HCT116 (cell line): Measurements from ENCODE around the gene ADARB2. TPM values are rescaled to one million over a fixed set of nuclear protein-coding genes. Genes with fewer than 3 reads are reported as not detected.

Experiments
- ATAC-seq: fragments of 200-7000 bp; cut with Tn5 transposase; 2 replicates; pipeline ENCODE4 v1.9.1; 2020; ENCODE audit warnings: mild to moderate bottlenecking, moderate library complexity
- BruUV-seq: library from RNA; stranded (reverse); fragments of 400-500 nt; replicated peaks from 2 replicates; lab custom pipeline; 2021; lab: Mats Ljungman, UMichigan
- CTCF ChIA-PET: fragments of 300-600 bp; sonication (Branson Sonifier 250); formaldehyde crosslinking; loops from one replicate; lab custom pipeline; 2021; ENCODE audit warnings: antibody characterized with exemption; lab: Charles Lee
- POLR2A ChIA-PET: fragments of 300-600, 350-600 bp; sonication (Branson Sonifier 250); formaldehyde crosslinking; loops from one replicate; lab custom pipeline; 2021; ENCODE audit warnings: antibody characterized with exemption; lab: Charles Lee
- RAD21 ChIA-PET, 2 experiments: fragments of 300-600 bp; sonication (Branson Sonifier 250); formaldehyde crosslinking; loops; one replicate each; lab custom pipeline; 2023; ENCODE audit warnings: low total read pairs in 2 of 2; ENCODE audit not compliant: uncharacterized antibody in 2 of 2, unreplicated experiment in 2 of 2, low non-redundant PET in 1 of 2; lab: Charles Lee
- DNase-seq: peaks from one replicate; pipeline ENCODE4 v3.0.0-alpha.2; 2010; ENCODE audit warnings: low read depth, low spot score
- H2AFZ ChIP-seq: fragments of 200-600 bp; shearing (Covaris generic), sonication (generic); 2 replicates; pipeline ENCODE4 v1.6.1; 2017; ENCODE audit warnings: low read depth, mixed run types, mixed read lengths, antibody characterized with exemption, low read length; ENCODE audit not compliant: poor library complexity, severe bottlenecking
- H3K27ac ChIP-seq: 2 replicates; pipeline ENCODE4 v1.5.1; 2012; ENCODE audit warnings: low read depth, low read length
- H3K27me3 ChIP-seq: fragments of 200-600 bp; sonication (generic); 2 replicates; pipeline ENCODE4 v1.6.1; 2016; ENCODE audit warnings: mixed run types, low read length, mixed read lengths; ENCODE audit not compliant: insufficient read depth
- H3K36me3 ChIP-seq, 2 experiments: fragments of 200-500 bp in 1 of 2; fragments of 200-600 bp in 1 of 2; sonication (Bioruptor generic) in 1 of 2; sonication (generic) in 1 of 2; 2 replicates each; pipeline versions ENCODE4 v1.5.1 to v1.6.1; 2014 to 2016; ENCODE audit warnings: low read length in 2 of 2, inconsistent platforms in 1 of 2, mixed read lengths in 1 of 2, mixed run types in 1 of 2; ENCODE audit not compliant: insufficient read depth in 2 of 2, control insufficient read depth in 1 of 2
- H3K4me1 ChIP-seq, 2 experiments: fragments of 200-600 bp in 1 of 2; sonication (generic) in 1 of 2; 2 replicates each; pipeline versions ENCODE4 v1.5.1 to v1.6.1; 2012 to 2017; ENCODE audit warnings: low read length in 2 of 2, inconsistent platforms in 1 of 2, mild to moderate bottlenecking in 1 of 2, mixed read lengths in 1 of 2, mixed run types in 1 of 2, moderate library complexity in 1 of 2; ENCODE audit not compliant: insufficient read depth in 2 of 2, control insufficient read depth in 1 of 2
- H3K4me2 ChIP-seq: fragments of 200-600 bp; sonication (generic); 2 replicates; pipeline ENCODE4 v1.6.1; 2017; ENCODE audit warnings: mixed run types, low read length, mixed read lengths
- H3K4me3 ChIP-seq, 2 experiments: fragments of 200-600 bp in 1 of 2; sonication (generic) in 1 of 2; replicated peaks in 1 of 2; 2 replicates each; pipeline ENCODE4 v1.5.1; 2011 to 2016; ENCODE audit warnings: low read length in 2 of 2, control low read depth in 1 of 2, low read depth in 1 of 2, mild to moderate bottlenecking in 1 of 2, mixed read lengths in 1 of 2, mixed run types in 1 of 2
- H3K79me2 ChIP-seq: fragments of 200-600 bp; sonication (generic); 2 replicates; pipeline ENCODE4 v1.6.1; 2017; ENCODE audit warnings: mild to moderate bottlenecking, mixed run types, low read length, moderate library complexity, mixed read lengths; ENCODE audit not compliant: insufficient read depth
- H3K9ac ChIP-seq: fragments of 200-600 bp; sonication (generic); 2 replicates; pipeline ENCODE4 v1.6.1; 2016; ENCODE audit warnings: low read length, mixed read lengths
- H3K9me2 ChIP-seq: fragments of 200-600 bp; sonication (generic), shearing (Covaris generic); 2 replicates; pipeline ENCODE4 v1.6.1; 2017; ENCODE audit warnings: mixed run types, mild to moderate bottlenecking, moderate library complexity; ENCODE audit not compliant: insufficient read depth
- H3K9me3 ChIP-seq, 2 experiments: fragments of 200-500 bp in 1 of 2; fragments of 200-600 bp in 1 of 2; sonication (Bioruptor generic) in 1 of 2; sonication (generic) in 1 of 2; 2 replicates each; pipeline ENCODE4 v1.6.1; 2014 to 2017; ENCODE audit warnings: low read length in 2 of 2, mixed read lengths in 2 of 2, inconsistent platforms in 1 of 2, low read depth in 1 of 2, mild to moderate bottlenecking in 1 of 2, mixed run types in 1 of 2, moderate library complexity in 1 of 2; ENCODE audit not compliant: control insufficient read depth in 1 of 2, insufficient read depth in 1 of 2
- H4K20me1 ChIP-seq: fragments of 200-600 bp; sonication (generic), shearing (Covaris generic); 2 replicates; pipeline ENCODE4 v1.6.1; 2017; ENCODE audit warnings: mixed run types, mild to moderate bottlenecking, moderate library complexity; ENCODE audit not compliant: insufficient read depth
- ELF1 ChIP-seq: IDR thresholded peaks from 2 replicates; pipeline ENCODE4 v1.6.1; 2012; ENCODE audit warnings: low read depth, borderline replicate concordance
- FOSL1 ChIP-seq: IDR thresholded peaks from 2 replicates; pipeline ENCODE4 v1.6.1; 2012; ENCODE audit warnings: low read depth
- POLR2AphosphoS5 ChIP-seq: IDR thresholded peaks from 2 replicates; pipeline ENCODE4 v1.6.1; 2011; ENCODE audit warnings: mild to moderate bottlenecking, low read depth, low read length, moderate library complexity
- REST ChIP-seq: IDR thresholded peaks from 2 replicates; pipeline ENCODE4 v1.6.1; 2012; ENCODE audit warnings: low read depth
- SRF ChIP-seq: IDR thresholded peaks from 2 replicates; pipeline ENCODE4 v1.6.1; 2012; ENCODE audit warnings: low read depth
- ZNF274 ChIP-seq: fragments of 200-500 bp; sonication (Bioruptor generic); IDR thresholded peaks from 2 replicates; pipeline ENCODE4 v1.6.1; 2014; ENCODE audit warnings: mild to moderate bottlenecking, low read depth, low read length, inconsistent platforms
- intact Hi-C: fragments of 100-400 bp; cut with micrococcal nuclease; formaldehyde crosslinking; loops from 2 replicates; pipeline ENCODE4 v1.10.0; 2022
- total RNA-seq: library from RNA; stranded (reverse); gene quantifications from one replicate; pipeline ENCODE4 v1.2.1, GENCODE V29; 2021; ENCODE audit not compliant: unreplicated experiment
- TF ChIP-seq, protein P1 (sequence below): IDR thresholded peaks from 2 replicates; pipeline ENCODE4 v1.6.1; 2012

ADARB2 gene
- total RNA-seq, 1 experiment from 2014 or later = not detected

DNA sequence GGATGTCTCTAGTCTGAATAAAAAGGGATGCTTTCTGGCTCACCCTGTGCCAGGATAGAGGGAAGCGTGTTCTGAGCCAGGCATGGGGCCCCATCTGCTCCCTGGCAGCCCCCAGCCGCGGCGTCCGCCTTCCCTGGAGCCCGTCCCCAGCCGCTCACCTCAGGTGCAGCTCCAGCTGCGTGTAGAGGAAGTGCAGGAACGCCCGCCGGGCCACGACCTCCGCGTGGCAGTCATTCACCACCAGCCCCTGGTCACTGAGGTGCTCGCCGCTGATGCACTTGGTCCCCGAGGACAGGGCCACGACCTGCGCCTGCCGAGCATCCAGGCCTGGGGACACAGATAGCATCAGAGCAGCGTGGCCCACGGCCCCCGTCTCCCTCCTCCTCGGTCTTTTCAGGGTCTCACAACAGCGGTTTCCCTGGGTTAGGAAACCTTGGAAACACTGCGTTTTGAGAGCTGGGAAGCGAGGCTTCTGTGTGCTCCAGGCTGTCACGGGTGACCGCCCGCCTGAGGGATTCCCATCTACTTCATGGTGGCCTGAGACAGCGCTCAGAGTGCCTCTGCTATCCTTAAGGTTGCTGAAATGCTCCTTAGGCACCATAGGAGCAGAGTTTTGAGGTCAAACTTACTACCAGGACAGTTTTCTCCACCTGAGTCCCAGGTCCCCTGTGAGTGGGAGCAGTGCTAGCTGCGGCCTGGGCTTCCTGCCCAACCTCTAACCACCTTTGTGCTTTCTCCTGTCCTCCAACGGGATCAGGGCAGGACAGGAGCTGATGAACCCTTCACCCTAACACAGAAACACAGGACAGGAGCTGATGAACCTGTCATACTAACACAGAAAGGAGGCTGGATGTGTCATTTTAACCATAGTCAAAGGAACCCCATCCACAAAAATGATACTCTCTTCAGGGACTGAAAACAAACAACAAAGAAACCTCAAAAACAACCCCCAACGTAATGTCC lies 495.1 kb downstream of the ADARB2 start:
- no peaks in the 10 kb centered on the region for H3K9me3 ChIP-seq
- ATAC-seq (no peak), DNase-seq (no peak)
- no peaks in the 10 kb centered on the region for H3K4me1 ChIP-seq
- TF ChIP-seq REST (no peak), SRF (no peak), POLR2AphosphoS5 (no peak), FOSL1 (no peak), ELF1 (no peak), ZNF274 (no peak)
- TF ChIP-seq, protein P1, sequence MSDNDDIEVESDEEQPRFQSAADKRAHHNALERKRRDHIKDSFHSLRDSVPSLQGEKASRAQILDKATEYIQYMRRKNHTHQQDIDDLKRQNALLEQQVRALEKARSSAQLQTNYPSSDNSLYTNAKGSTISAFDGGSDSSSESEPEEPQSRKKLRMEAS = no peak
- ChIA-PET CTCF (no interaction called here), RAD21 (no interaction called here), POLR2A (no interaction called here)
- no peak overlapping the region for H3K4me3 ChIP-seq
- no peaks in the 10 kb centered on the region for H3K79me2 ChIP-seq
- H3K9ac ChIP-seq = no peak overlapping the region
- H3K9me2 ChIP-seq = no peaks in the 10 kb centered on the region
- no peak overlapping the region for H3K4me2 ChIP-seq
- no peaks in the 10 kb centered on the region for H4K20me1 ChIP-seq
- intact Hi-C loops = no loop called here
- no TSS peak for BruUV-seq
- H2AFZ ChIP-seq = no peak overlapping the region
- peaks cover 10% of the 10 kb centered on the region for H3K27me3 ChIP-seq
- H3K27ac ChIP-seq = no peak overlapping the region
- H3K36me3 ChIP-seq = no peaks in the 10 kb centered on the region
